SU-DHL-6 (cell line): Measurements from ENCODE around the gene B3GALNT1.

ENCODE experiments used
- H2AFZ ChIP-seq: fragments of 200-600 bp; sonication (generic); 2 replicates; pipeline ENCODE4 v1.6.1; 2014; ENCODE audit warnings: low read depth, mild to moderate bottlenecking, moderate library complexity, mixed read lengths, antibody characterized with exemption, low read length; ENCODE audit not compliant: severe bottlenecking
- H3F3A ChIP-seq: fragments of 200-600 bp; shearing (Covaris generic); 2 replicates; pipeline ENCODE4 v1.6.0; 2016; ENCODE audit warnings: antibody characterized with exemption, mild to moderate bottlenecking; ENCODE audit not compliant: insufficient read depth
- H3K27ac ChIP-seq: fragments of 200-600 bp; sonication (generic); 2 replicates; pipeline ENCODE4 v1.5.1; 2016; ENCODE audit warnings: low read depth, mild to moderate bottlenecking, low read length, moderate library complexity, mixed read lengths
- H3K27me3 ChIP-seq: fragments of 200-600 bp; sonication (generic), shearing (Covaris generic); 2 replicates; pipeline ENCODE4 v1.6.0; 2014; ENCODE audit warnings: mild to moderate bottlenecking, low read length
- H3K36me3 ChIP-seq: fragments of 200-600 bp; sonication (generic); 2 replicates; pipeline ENCODE4 v1.6.1; 2014; ENCODE audit warnings: mild to moderate bottlenecking, low read length, mixed read lengths
- H3K4me2 ChIP-seq: fragments of 300-600, 200-600 bp; shearing (Covaris generic), sonication (generic); 2 replicates; pipeline ENCODE4 v1.6.0; 2014; ENCODE audit warnings: low read length, low read depth, mild to moderate bottlenecking; ENCODE audit not compliant: poor library complexity, severe bottlenecking
- H3K4me3 ChIP-seq: fragments of 200-600 bp; sonication (generic); 2 replicates; pipeline ENCODE4 v1.5.1; 2014; ENCODE audit warnings: antibody characterized with exemption, low read length, mild to moderate bottlenecking, mixed read lengths; ENCODE audit not compliant: insufficient read depth, poor library complexity, severe bottlenecking
- H3K79me2 ChIP-seq: fragments of 200-600 bp; sonication (generic); 2 replicates; pipeline ENCODE4 v1.6.1; 2014; ENCODE audit warnings: mild to moderate bottlenecking, low read length, moderate library complexity; ENCODE audit not compliant: insufficient read depth
- H3K9ac ChIP-seq: fragments of 200-600 bp; sonication (generic); 2 replicates; pipeline ENCODE4 v1.7.0; 2014; ENCODE audit warnings: mild to moderate bottlenecking, low read length
- H3K9me2 ChIP-seq: fragments of 200-600 bp; sonication (generic); replicated peaks from 2 replicates; pipeline ENCODE4 v1.6.1; 2014; ENCODE audit warnings: low read length; ENCODE audit not compliant: insufficient read depth
- H3K9me3 ChIP-seq: fragments of 200-600 bp; sonication (generic); 2 replicates; pipeline ENCODE4 v1.6.1; 2014; ENCODE audit warnings: low read length, mixed read lengths; ENCODE audit not compliant: insufficient read depth
- H4K20me1 ChIP-seq: fragments of 200-600 bp; sonication (generic); 2 replicates; pipeline ENCODE4 v1.6.1; 2014; ENCODE audit warnings: low read depth, mild to moderate bottlenecking, antibody characterized with exemption, low read length, moderate library complexity, mixed read lengths
- EZH2phosphoT487 ChIP-seq: fragments of 200-600 bp; sonication (generic), shearing (Covaris generic); conservative IDR thresholded peaks from 2 replicates; pipeline ENCODE4 v1.6.1; 2018; ENCODE audit warnings: mild to moderate bottlenecking, antibody characterized with exemption, low read length, moderate library complexity, mixed read lengths
- TF ChIP-seq, protein P1 (sequence below): fragments of 200-600 bp; sonication (generic); IDR thresholded peaks from one replicate; pipeline ENCODE4 v1.5.1; 2017; ENCODE audit warnings: antibody characterized with exemption, mild to moderate bottlenecking, low read length, moderate library complexity; ENCODE audit not compliant: insufficient read depth, poor library complexity, severe bottlenecking

B3GALNT1 gene

DNA sequence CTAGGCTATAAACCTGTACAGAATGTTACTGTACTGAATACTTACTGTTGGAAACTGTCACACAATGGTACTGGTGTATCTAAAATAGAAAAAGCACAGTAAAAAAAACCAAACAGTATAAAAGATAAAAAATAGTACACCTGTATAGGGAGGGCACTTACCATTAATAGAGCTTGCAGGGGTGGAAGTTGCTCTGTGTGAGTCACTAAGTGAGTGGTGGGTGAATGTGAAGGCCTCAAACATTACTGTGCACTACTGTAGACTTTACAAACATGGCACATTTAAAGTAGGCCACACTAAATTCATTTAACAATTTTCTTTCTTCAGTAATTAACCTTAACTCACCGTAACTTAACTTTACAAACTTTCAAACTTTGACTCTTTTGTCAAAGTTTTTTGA, 22.0 kb downstream of the B3GALNT1 start:
- no peak overlapping the region for H3K4me2 ChIP-seq
- H3F3A ChIP-seq: no peaks in the 10 kb centered on the region
- H3K9me3 ChIP-seq: no peaks in the 10 kb centered on the region
- no peak overlapping the region for H2AFZ ChIP-seq
- no peaks in the 10 kb centered on the region for H4K20me1 ChIP-seq
- H3K79me2 ChIP-seq: no peaks in the 10 kb centered on the region
- no peak overlapping the region for H3K9ac ChIP-seq
- no peak for TF ChIP-seq EZH2phosphoT487
- TF ChIP-seq, protein P1, sequence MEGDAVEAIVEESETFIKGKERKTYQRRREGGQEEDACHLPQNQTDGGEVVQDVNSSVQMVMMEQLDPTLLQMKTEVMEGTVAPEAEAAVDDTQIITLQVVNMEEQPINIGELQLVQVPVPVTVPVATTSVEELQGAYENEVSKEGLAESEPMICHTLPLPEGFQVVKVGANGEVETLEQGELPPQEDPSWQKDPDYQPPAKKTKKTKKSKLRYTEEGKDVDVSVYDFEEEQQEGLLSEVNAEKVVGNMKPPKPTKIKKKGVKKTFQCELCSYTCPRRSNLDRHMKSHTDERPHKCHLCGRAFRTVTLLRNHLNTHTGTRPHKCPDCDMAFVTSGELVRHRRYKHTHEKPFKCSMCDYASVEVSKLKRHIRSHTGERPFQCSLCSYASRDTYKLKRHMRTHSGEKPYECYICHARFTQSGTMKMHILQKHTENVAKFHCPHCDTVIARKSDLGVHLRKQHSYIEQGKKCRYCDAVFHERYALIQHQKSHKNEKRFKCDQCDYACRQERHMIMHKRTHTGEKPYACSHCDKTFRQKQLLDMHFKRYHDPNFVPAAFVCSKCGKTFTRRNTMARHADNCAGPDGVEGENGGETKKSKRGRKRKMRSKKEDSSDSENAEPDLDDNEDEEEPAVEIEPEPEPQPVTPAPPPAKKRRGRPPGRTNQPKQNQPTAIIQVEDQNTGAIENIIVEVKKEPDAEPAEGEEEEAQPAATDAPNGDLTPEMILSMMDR: no peak
- no peaks in the 10 kb centered on the region for H3K27me3 ChIP-seq
- H3K9me2 ChIP-seq: no peaks in the 10 kb centered on the region
- H3K4me3 ChIP-seq: no peak overlapping the region
- no peak overlapping the region for H3K27ac ChIP-seq
- no peaks in the 10 kb centered on the region for H3K36me3 ChIP-seq

DNA sequence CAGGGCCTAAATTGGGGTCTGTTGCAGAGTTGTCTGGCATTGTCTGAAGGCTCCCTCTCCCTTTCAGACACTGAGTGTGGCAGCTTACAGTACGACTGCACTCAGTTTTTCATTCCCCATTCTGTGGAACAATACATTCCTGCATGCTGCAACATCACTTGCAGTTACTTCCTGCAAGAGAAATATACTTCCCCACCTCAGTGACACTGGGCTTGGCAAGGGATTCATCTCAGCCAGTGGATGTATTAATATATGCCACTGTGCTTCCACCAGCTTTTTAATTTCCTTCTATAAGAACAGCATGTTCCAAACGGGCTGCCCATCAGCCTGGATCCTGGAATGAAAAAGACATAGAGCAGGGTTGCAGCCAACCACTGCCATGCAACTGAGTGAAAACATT, 23.1 kb downstream of the B3GALNT1 start:
- no peaks in the 10 kb centered on the region for H3K9me2 ChIP-seq
- H3K9me3 ChIP-seq: no peaks in the 10 kb centered on the region
- H3K79me2 ChIP-seq: no peaks in the 10 kb centered on the region
- no peaks in the 10 kb centered on the region for H3K27me3 ChIP-seq
- H3K9ac ChIP-seq: no peak overlapping the region
- no peak overlapping the region for H3K4me3 ChIP-seq
- no peak overlapping the region for H3K27ac ChIP-seq
- no peaks in the 10 kb centered on the region for H3F3A ChIP-seq
- TF ChIP-seq EZH2phosphoT487: no peak
- TF ChIP-seq, protein P1: no peak
- no peaks in the 10 kb centered on the region for H4K20me1 ChIP-seq
- no peaks in the 10 kb centered on the region for H3K36me3 ChIP-seq
- H3K4me2 ChIP-seq: no peak overlapping the region
- no peak overlapping the region for H2AFZ ChIP-seq

DNA sequence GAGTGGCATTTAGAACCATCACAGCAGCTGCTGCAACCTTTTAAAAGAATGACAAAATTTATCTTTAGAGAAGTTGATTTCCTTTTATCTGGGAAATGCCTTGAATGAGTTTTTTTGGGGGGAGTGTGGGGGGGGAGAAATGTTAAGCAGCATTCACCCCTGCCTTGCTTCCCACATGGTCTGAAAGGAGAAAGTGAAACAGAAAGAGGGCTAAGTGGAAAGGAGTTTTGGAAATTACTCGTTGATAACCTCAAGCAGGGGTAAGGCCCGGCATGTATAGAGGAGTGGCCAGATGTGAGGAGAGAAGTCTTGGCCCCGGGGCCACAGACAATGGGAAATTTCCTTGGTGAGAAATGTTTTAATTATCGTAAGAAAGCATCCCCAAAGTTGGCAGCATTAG, 23.5 kb downstream of the B3GALNT1 start:
- no peak overlapping the region for H3K9ac ChIP-seq
- H3K27me3 ChIP-seq: no peaks in the 10 kb centered on the region
- no peak for TF ChIP-seq EZH2phosphoT487
- TF ChIP-seq, protein P1: no peak
- H3K27ac ChIP-seq: no peak overlapping the region
- H3K36me3 ChIP-seq: no peaks in the 10 kb centered on the region
- H3K4me2 ChIP-seq: no peak overlapping the region
- H3K79me2 ChIP-seq: no peaks in the 10 kb centered on the region
- H3K4me3 ChIP-seq: no peak overlapping the region
- no peaks in the 10 kb centered on the region for H3F3A ChIP-seq
- no peak overlapping the region for H2AFZ ChIP-seq
- H4K20me1 ChIP-seq: no peaks in the 10 kb centered on the region
- no peaks in the 10 kb centered on the region for H3K9me2 ChIP-seq
- H3K9me3 ChIP-seq: no peaks in the 10 kb centered on the region
